Measurements from ENCODE around the gene AHCTF1.

- TF ChIP-seq CTCF (IDR thresholded peaks at IDR 0.05) (no peak), POLR2A (IDR thresholded peaks at IDR 0.05) (no peak)
These were observed 119.8 kb downstream of the AHCTF1 start for GRCh38 chr1:246811985-246812384.

All from thyroid gland (tissue), 4 donors.